Peyer's patch (tissue), 4 donors: ENCODE measurements around the gene OXT.

Experiments
- POLR2A ChIP-seq, 2 donors: fragments of 450-650 bp; IDR thresholded peaks; one replicate each; pipeline ENCODE4 v1.5.1; 2017; ENCODE audit warnings: antibody characterized with exemption in 2 of 2, mild to moderate bottlenecking in 2 of 2, moderate library complexity in 2 of 2
- TF ChIP-seq, protein P1 (sequence below), 6 experiments: fragments of 450-650 bp in 4 of 6; fragments of 200-600 bp in 2 of 6; sonication (generic) in 1 of 6; IDR thresholded peaks; one replicate each; pipeline ENCODE4 v1.5.1; 2017 to 2019; ENCODE audit warnings: antibody characterized with exemption in 6 of 6, mild to moderate bottlenecking in 3 of 6, moderate library complexity in 1 of 6

DNA sequence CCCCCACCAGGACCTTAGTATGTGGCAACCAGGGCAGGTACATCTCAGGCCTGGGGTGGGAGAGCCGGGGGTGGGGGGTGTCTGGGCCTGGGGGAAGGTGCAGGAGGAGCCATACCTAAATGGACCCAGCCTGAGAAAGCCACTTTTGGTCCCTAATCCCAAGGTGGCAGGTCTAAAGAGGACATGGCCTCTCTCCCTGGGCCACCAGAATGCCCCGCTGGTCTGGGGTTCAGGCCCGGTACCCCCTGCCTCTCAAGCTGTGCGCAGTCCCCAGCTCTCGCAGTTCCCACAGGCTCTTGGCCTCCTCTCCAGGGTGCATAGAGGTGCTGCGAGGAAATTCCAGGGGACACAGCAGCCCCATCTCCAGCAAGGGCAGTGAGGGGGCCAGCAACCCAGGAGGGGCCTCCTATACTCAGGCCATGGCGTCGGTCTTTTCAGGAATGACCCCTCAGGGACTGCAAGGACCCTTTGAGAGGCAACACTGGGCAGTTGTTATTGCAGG is 14.2 kb downstream of the OXT start:
- TF ChIP-seq, protein P1, sequence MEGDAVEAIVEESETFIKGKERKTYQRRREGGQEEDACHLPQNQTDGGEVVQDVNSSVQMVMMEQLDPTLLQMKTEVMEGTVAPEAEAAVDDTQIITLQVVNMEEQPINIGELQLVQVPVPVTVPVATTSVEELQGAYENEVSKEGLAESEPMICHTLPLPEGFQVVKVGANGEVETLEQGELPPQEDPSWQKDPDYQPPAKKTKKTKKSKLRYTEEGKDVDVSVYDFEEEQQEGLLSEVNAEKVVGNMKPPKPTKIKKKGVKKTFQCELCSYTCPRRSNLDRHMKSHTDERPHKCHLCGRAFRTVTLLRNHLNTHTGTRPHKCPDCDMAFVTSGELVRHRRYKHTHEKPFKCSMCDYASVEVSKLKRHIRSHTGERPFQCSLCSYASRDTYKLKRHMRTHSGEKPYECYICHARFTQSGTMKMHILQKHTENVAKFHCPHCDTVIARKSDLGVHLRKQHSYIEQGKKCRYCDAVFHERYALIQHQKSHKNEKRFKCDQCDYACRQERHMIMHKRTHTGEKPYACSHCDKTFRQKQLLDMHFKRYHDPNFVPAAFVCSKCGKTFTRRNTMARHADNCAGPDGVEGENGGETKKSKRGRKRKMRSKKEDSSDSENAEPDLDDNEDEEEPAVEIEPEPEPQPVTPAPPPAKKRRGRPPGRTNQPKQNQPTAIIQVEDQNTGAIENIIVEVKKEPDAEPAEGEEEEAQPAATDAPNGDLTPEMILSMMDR (IDR thresholded peaks at IDR 0.05), result no peak
- TF ChIP-seq POLR2A (IDR thresholded peaks at IDR 0.05), result no peak
